ENCODE measurements around the gene GIPR. TPM values are rescaled to one million over a fixed set of nuclear protein-coding genes. Genes with fewer than 3 reads are reported as not detected.
A peak's percentile ranks its signal among the peaks of the same experiment; 100 is the strongest.

Gene GIPR
- total and polyA plus RNA-seq, 10 donors = 0.49 to 7.5 (median 3.0) TPM

- no peak overlapping the region for H3K4me3 ChIP-seq
- intact Hi-C loops (cut with DNase I; ENCODE audit: low total_unique reads) = no loop called here
- no peak overlapping the region for H3K27ac ChIP-seq
- 92 to 97% (median 95%) methylated on average over 54 to 76 of the region's 76 CpGs for WGBS, 5 donors
- H3K36me3 ChIP-seq = peaks cover 0 to 52% (median 24%) of the 10 kb centered on the region in 6 donors
- DNase-seq = no peak
- no peaks in the 10 kb centered on the region for H3K27me3 ChIP-seq (replicated peaks in 1 of 7)
- H3K9me3 ChIP-seq = no peaks in the 10 kb centered on the region
- peaks cover 0 to 47% (median 17%) of the 10 kb centered on the region in 6 donors for H3K4me1 ChIP-seq
- peak in 2 of 3 donors; percentile 29 to 62 for TF ChIP-seq POLR2AphosphoS5 (IDR thresholded peaks at IDR 0.05)
- TF ChIP-seq CTCF (IDR thresholded peaks at IDR 0.05 in 8 of 11, conservative IDR thresholded peaks at IDR 0.05 in 3 of 11) = no peak
Observed at GRCh38 chr19:45711851-45712698, 44.1 kb downstream of the GIPR start.

- 87 to 97% (median 95%) methylated on average over 6 to 25 of the region's 25 CpGs for WGBS, 5 donors
- Histone ChIP-seq H3K36me3 (peaks cover 0 to 52% (median 24%) of the 10 kb centered on the region in 6 donors), H3K4me3 (no peak overlapping the region), H3K27me3 (replicated peaks in 1 of 7) (no peaks in the 10 kb centered on the region), H3K9me3 (no peaks in the 10 kb centered on the region), H3K4me1 (peaks cover 0 to 42% (median 17%) of the 10 kb centered on the region in 6 donors), H3K27ac (no peak overlapping the region)
- no peak for DNase-seq
- TF ChIP-seq CTCF (IDR thresholded peaks at IDR 0.05 in 8 of 11, conservative IDR thresholded peaks at IDR 0.05 in 3 of 11) (no peak), POLR2AphosphoS5 (IDR thresholded peaks at IDR 0.05) (peak in 1 of 3 donors; percentile 43)
- intact Hi-C loops (cut with DNase I; ENCODE audit: low total_unique reads) = no loop called here
Observed at GRCh38 chr19:45712699-45713067, 44.7 kb downstream of the GIPR start.

- Histone ChIP-seq H3K4me1 (peaks cover 3 to 46% (median 22%) of the 10 kb centered on the region in 6 donors), H3K36me3 (peaks cover 0 to 51% (median 23%) of the 10 kb centered on the region in 6 donors), H3K27ac (no peak overlapping the region), H3K4me3 (no peak overlapping the region), H3K27me3 (replicated peaks in 1 of 7) (no peaks in the 10 kb centered on the region), H3K9me3 (no peaks in the 10 kb centered on the region)
- peak in 1 of 3 donors; percentile 45 for TF ChIP-seq POLR2AphosphoS5 (IDR thresholded peaks at IDR 0.05)
- no peak for TF ChIP-seq CTCF (IDR thresholded peaks at IDR 0.05 in 8 of 11, conservative IDR thresholded peaks at IDR 0.05 in 3 of 11)
- TF ChIP-seq POLR2A (IDR thresholded peaks at IDR 0.05) = no peak
- DNase-seq = no peak
- intact Hi-C loops (cut with DNase I; ENCODE audit: low total_unique reads) = no loop called here
- 85 to 96% (median 93%) methylated on average over 13 to 15 of the region's 15 CpGs for WGBS, 5 donors
Observed at GRCh38 chr19:45713141-45713540, 45.1 kb downstream of the GIPR start.

GRCh38 chr19:45715139-45715538 lies 47.1 kb downstream of the GIPR start:
- H3K27ac ChIP-seq = no peak overlapping the region
- H3K4me1 ChIP-seq = peaks cover 6 to 52% (median 30%) of the 10 kb centered on the region in 6 donors
- 91 to 98% (median 96%) methylated on average over 3 of the region's 3 CpGs for WGBS, 5 donors
- peaks cover 0 to 47% (median 23%) of the 10 kb centered on the region in 6 donors for H3K36me3 ChIP-seq
- DNase-seq = no peak
- no peaks in the 10 kb centered on the region for H3K9me3 ChIP-seq
- H3K4me3 ChIP-seq = no peak overlapping the region
- no peak for TF ChIP-seq POLR2AphosphoS5 (IDR thresholded peaks at IDR 0.05)
- no peak for TF ChIP-seq POLR2A (IDR thresholded peaks at IDR 0.05)
- no peak for TF ChIP-seq CTCF (IDR thresholded peaks at IDR 0.05 in 8 of 11, conservative IDR thresholded peaks at IDR 0.05 in 3 of 11)
- intact Hi-C loops (cut with DNase I; ENCODE audit: low total_unique reads) = no loop called here
- no peaks in the 10 kb centered on the region for H3K27me3 ChIP-seq (replicated peaks in 1 of 7)
